Activated B cell treated with CpG ODN at 0.5 μM for 24 hours (primary cell): ENCODE results near the gene MUC5B. TPM values are rescaled to one million over a fixed set of nuclear protein-coding genes. Genes with fewer than 3 reads are reported as not detected.

Source experiments
- ATAC-seq: fragments of 200-7000 bp; cut with Tn5 transposase; one replicate; pipeline ENCODE4 v1.10.0; 2021; ENCODE audit warnings: low read depth, mild to moderate bottlenecking, moderate library complexity
- CTCF ChIA-PET: fragments of 350-600 bp; sonication (Branson Sonifier 250); formaldehyde crosslinking; loops from one replicate; lab custom pipeline; 2021; ENCODE audit warnings: antibody characterized with exemption; lab: Charles Lee
- POLR2A ChIA-PET: fragments of 350-600 bp; sonication (Branson Sonifier 250); formaldehyde crosslinking; loops from one replicate; lab custom pipeline; 2021; ENCODE audit warnings: antibody characterized with exemption; lab: Charles Lee
- DNase-seq: peaks from one replicate; pipeline ENCODE4 v3.0.0; 2022
- H3K27ac Mint-ChIP-seq: one replicate; pipeline ENCODE4 v1.8.0; 2020; ENCODE audit warnings: mixed read lengths
- H3K27me3 Mint-ChIP-seq: one replicate; pipeline ENCODE4 v1.8.0; 2021; ENCODE audit warnings: mixed read lengths
- H3K36me3 Mint-ChIP-seq: one replicate; pipeline ENCODE4 v1.8.0; 2021; ENCODE audit warnings: low read depth, mixed read lengths
- H3K4me1 Mint-ChIP-seq: one replicate; pipeline ENCODE4 v1.8.0; 2021; ENCODE audit warnings: mixed read lengths
- H3K4me3 Mint-ChIP-seq: one replicate; pipeline ENCODE4 v1.8.0; 2020; ENCODE audit warnings: mild to moderate bottlenecking, mixed read lengths
- H3K9me3 Mint-ChIP-seq: one replicate; pipeline ENCODE4 v1.8.0; 2020; ENCODE audit warnings: mixed read lengths
- CTCF ChIP-seq: fragments of 200-600 bp; IDR thresholded peaks from one replicate; pipeline ENCODE4 v1.8.0; 2022; ENCODE audit warnings: antibody characterized with exemption, mild to moderate bottlenecking
- intact Hi-C: fragments of 100-400 bp; cut with micrococcal nuclease; formaldehyde crosslinking; loops from one replicate; pipeline ENCODE4 v1.15.1; 2024
- total RNA-seq: library from RNA; stranded (reverse); gene quantifications from 2 replicates; pipeline ENCODE4 v1.2.3, GENCODE V29; 2022

MUC5B gene
- total RNA-seq, 1 donor from 2014 or later: not detected

GRCh38 chr11:1276866-1277615 is 54.2 kb downstream of the MUC5B start:
- peaks cover 61% of the 10 kb centered on the region for H3K36me3 Mint-ChIP-seq
- no peak overlapping the region for H3K27ac Mint-ChIP-seq
- DNase-seq (no peak), ATAC-seq (no peak)
- CTCF ChIA-PET: no interaction called here
- TF ChIP-seq CTCF: no peak
- no peaks in the 10 kb centered on the region for H3K27me3 Mint-ChIP-seq
- no peaks in the 10 kb centered on the region for H3K4me1 Mint-ChIP-seq
- POLR2A ChIA-PET: no interaction called here
- intact Hi-C loops: no loop called here
- no peaks in the 10 kb centered on the region for H3K9me3 Mint-ChIP-seq
- no peak overlapping the region for H3K4me3 Mint-ChIP-seq

GRCh38 chr11:1277936-1278512 is 55.2 kb downstream of the MUC5B start:
- ChIA-PET CTCF (no interaction called here), POLR2A (no interaction called here)
- no peak for DNase-seq
- ATAC-seq: no peak
- TF ChIP-seq CTCF: no peak
- Mint-ChIP-seq H3K9me3 (no peaks in the 10 kb centered on the region), H3K27me3 (no peaks in the 10 kb centered on the region), H3K27ac (no peak overlapping the region), H3K4me1 (no peaks in the 10 kb centered on the region), H3K4me3 (no peak overlapping the region), H3K36me3 (peaks cover 64% of the 10 kb centered on the region)
- intact Hi-C loops: no loop called here

GRCh38 chr11:1278766-1279673 is 56.2 kb downstream of the MUC5B start:
- Mint-ChIP-seq H3K9me3 (no peaks in the 10 kb centered on the region), H3K27ac (no peak overlapping the region), H3K4me3 (no peak overlapping the region), H3K4me1 (no peaks in the 10 kb centered on the region), H3K36me3 (peaks cover 72% of the 10 kb centered on the region), H3K27me3 (no peaks in the 10 kb centered on the region)
- intact Hi-C loops: no loop called here
- no peak for TF ChIP-seq CTCF
- no peak for DNase-seq
- no peak for ATAC-seq
- CTCF ChIA-PET: no interaction called here
- POLR2A ChIA-PET: no interaction called here

- POLR2A ChIA-PET: no interaction called here
- no peaks in the 10 kb centered on the region for H3K4me1 Mint-ChIP-seq
- intact Hi-C loops: no loop called here
- no peak for DNase-seq
- H3K9me3 Mint-ChIP-seq: no peaks in the 10 kb centered on the region
- peaks cover 74% of the 10 kb centered on the region for H3K36me3 Mint-ChIP-seq
- H3K4me3 Mint-ChIP-seq: no peak overlapping the region
- H3K27me3 Mint-ChIP-seq: no peaks in the 10 kb centered on the region
- H3K27ac Mint-ChIP-seq: no peak overlapping the region
- no peak for ATAC-seq
- CTCF ChIA-PET: no interaction called here
- no peak for TF ChIP-seq CTCF
Measured at GRCh38 chr11:1279674-1280055, 56.8 kb downstream of the MUC5B start.
